H9 (cell line): ENCODE measurements around the gene PDHB. TPM values are rescaled to one million over a fixed set of nuclear protein-coding genes. Genes with fewer than 3 reads are reported as not detected.

ENCODE experiments used
- DNase-seq: peaks from one replicate; pipeline ENCODE4 v3.0.0-alpha.2; 2017
- H2AFZ ChIP-seq: one replicate; pipeline ENCODE4 v1.6.1; 2013; ENCODE audit warnings: mild to moderate bottlenecking, low read length, control low read depth, moderate library complexity
- H2AK5ac ChIP-seq: 2 replicates; pipeline ENCODE4 v1.6.1; 2013; ENCODE audit warnings: low read length, control low read depth, mixed read lengths; ENCODE audit not compliant: insufficient read length
- H2BK120ac ChIP-seq: one replicate; pipeline ENCODE4 v1.6.1; 2013; ENCODE audit warnings: low read depth, mild to moderate bottlenecking, low read length, control low read depth, inconsistent platforms; ENCODE audit not compliant: poor library complexity, severe bottlenecking
- H2BK12ac ChIP-seq: 2 replicates; pipeline ENCODE4 v1.6.1; 2013; ENCODE audit warnings: low read length, control low read depth, mixed read lengths, low read depth; ENCODE audit not compliant: insufficient read length
- H2BK15ac ChIP-seq: 2 replicates; pipeline ENCODE4 v1.6.1; 2013; ENCODE audit warnings: low read depth, low read length, control low read depth
- H2BK20ac ChIP-seq: one replicate; pipeline ENCODE4 v1.6.1; 2013; ENCODE audit warnings: low read depth, mild to moderate bottlenecking, low read length, control low read depth, inconsistent platforms; ENCODE audit not compliant: poor library complexity, severe bottlenecking
- H2BK5ac ChIP-seq: 2 replicates; pipeline ENCODE4 v1.6.1; 2013; ENCODE audit warnings: low read length, control low read depth, mixed read lengths; ENCODE audit not compliant: insufficient read length
- H3K14ac ChIP-seq: 2 replicates; pipeline ENCODE4 v1.6.1; 2013; ENCODE audit warnings: low read length, control low read depth; ENCODE audit not compliant: insufficient read depth
- H3K18ac ChIP-seq: 2 replicates; pipeline ENCODE4 v1.6.1; 2013; ENCODE audit warnings: low read depth, mild to moderate bottlenecking, mixed read lengths, low read length, control low read depth; ENCODE audit not compliant: insufficient read length
- H3K23ac ChIP-seq: 2 replicates; pipeline ENCODE4 v1.6.1; 2013; ENCODE audit warnings: low read length, control low read depth, mixed read lengths, low read depth; ENCODE audit not compliant: insufficient read length
- H3K23me2 ChIP-seq: 2 replicates; pipeline ENCODE4 v1.6.1; 2013; ENCODE audit warnings: low read depth, mild to moderate bottlenecking, mixed read lengths, low read length, control low read depth; ENCODE audit not compliant: insufficient read length, poor library complexity, severe bottlenecking
- H3K27ac ChIP-seq: 2 replicates; pipeline ENCODE4 v1.5.1; 2013; ENCODE audit warnings: low read length, control low read depth, mixed read lengths, low read depth; ENCODE audit not compliant: insufficient read length
- H3K27me3 ChIP-seq: 2 replicates; pipeline ENCODE4 v1.6.1; 2013; ENCODE audit warnings: low read length, control low read depth, inconsistent platforms; ENCODE audit not compliant: insufficient read depth
- H3K4ac ChIP-seq: 2 replicates; pipeline ENCODE4 v1.6.1; 2013; ENCODE audit warnings: low read depth, mild to moderate bottlenecking, control low read depth, inconsistent platforms, low read length, moderate library complexity
- H3K4me1 ChIP-seq: 2 replicates; pipeline ENCODE4 v1.6.1; 2013; ENCODE audit warnings: low read length, control low read depth, inconsistent platforms; ENCODE audit not compliant: insufficient read depth
- H3K4me2 ChIP-seq: 2 replicates; pipeline ENCODE4 v1.6.1; 2013; ENCODE audit warnings: low read length, control low read depth, mixed read lengths; ENCODE audit not compliant: insufficient read length, insufficient read depth
- H3K56ac ChIP-seq: 2 replicates; pipeline ENCODE4 v1.6.1; 2013; ENCODE audit warnings: low read depth, mild to moderate bottlenecking, mixed read lengths, low read length, control low read depth; ENCODE audit not compliant: insufficient read length
- H3K79me1 ChIP-seq: 2 replicates; pipeline ENCODE4 v1.6.1; 2013; ENCODE audit warnings: low read depth, mild to moderate bottlenecking, moderate library complexity, low read length, control low read depth, inconsistent platforms; ENCODE audit not compliant: insufficient read depth, poor library complexity, severe bottlenecking
- H3K79me2 ChIP-seq: 2 replicates; pipeline ENCODE4 v1.6.1; 2013; ENCODE audit warnings: low read length, control low read depth, inconsistent platforms; ENCODE audit not compliant: insufficient read depth
- H3K9ac ChIP-seq: 2 replicates; pipeline ENCODE4 v1.6.1; 2013; ENCODE audit warnings: low read length, control low read depth, mixed read lengths; ENCODE audit not compliant: insufficient read length; ENCODE audit errors: extremely low read depth
- H3K9me3 ChIP-seq: one replicate; pipeline ENCODE4 v1.6.1; 2013; ENCODE audit warnings: low read depth, low read length, inconsistent platforms; ENCODE audit not compliant: control insufficient read depth
- H3T11ph ChIP-seq: one replicate; pipeline ENCODE4 v1.6.1; 2013; ENCODE audit warnings: mild to moderate bottlenecking, low read length, control low read depth, inconsistent platforms
- H4K20me1 ChIP-seq: one replicate; pipeline ENCODE4 v1.6.1; 2013; ENCODE audit not compliant: control insufficient read depth, insufficient read length, insufficient read depth
- H4K5ac ChIP-seq: 2 replicates; pipeline ENCODE4 v1.6.1; 2013; ENCODE audit warnings: low read depth, mild to moderate bottlenecking, mixed read lengths, low read length, control low read depth; ENCODE audit not compliant: insufficient read length
- H4K8ac ChIP-seq: replicated peaks from 2 replicates; pipeline ENCODE4 v1.6.1; 2013; ENCODE audit warnings: low read length, control low read depth, mixed read lengths, low read depth; ENCODE audit not compliant: insufficient read length
- H4K91ac ChIP-seq: 2 replicates; pipeline ENCODE4 v1.6.1; 2013; ENCODE audit warnings: low read depth, mild to moderate bottlenecking, moderate library complexity, mixed read lengths, low read length, control low read depth; ENCODE audit not compliant: insufficient read length
- H3K27ac Mint-ChIP-seq, 3 experiments: 2 replicates in 2 of 3; 3 replicates in 1 of 3; pipeline ENCODE4 v1.8.0; 2020 to 2021; ENCODE audit warnings: mixed read lengths in 3 of 3, mild to moderate bottlenecking in 1 of 3, moderate library complexity in 1 of 3
- H3K27me3 Mint-ChIP-seq: 2 replicates; pipeline ENCODE4 v1.8.0; 2021; ENCODE audit warnings: low read depth, mild to moderate bottlenecking, moderate library complexity, mixed read lengths
- H3K36me3 Mint-ChIP-seq, 3 experiments: 2 replicates in 2 of 3; 3 replicates in 1 of 3; pipeline ENCODE4 v1.8.0; 2020 to 2021; ENCODE audit warnings: low read depth in 3 of 3, mixed read lengths in 3 of 3; ENCODE audit not compliant: insufficient read depth in 1 of 3
- H3K4me1 Mint-ChIP-seq, 2 experiments: 2 replicates each; pipeline ENCODE4 v1.8.0; 2020; ENCODE audit warnings: mixed read lengths in 2 of 2
- H3K4me3 Mint-ChIP-seq, 2 experiments: 2 replicates in 1 of 2; 3 replicates in 1 of 2; pipeline ENCODE4 v1.8.0; 2020 to 2021; ENCODE audit warnings: mild to moderate bottlenecking in 2 of 2, mixed read lengths in 2 of 2, moderate library complexity in 1 of 2
- H3K9me3 Mint-ChIP-seq, 2 experiments: 2 replicates in 1 of 2; 3 replicates in 1 of 2; pipeline ENCODE4 v1.8.0; 2020; ENCODE audit warnings: mild to moderate bottlenecking in 2 of 2, mixed read lengths in 2 of 2, moderate library complexity in 1 of 2
- CTCF ChIP-seq: fragments of 200-600 bp; sonication (generic); conservative IDR thresholded peaks from 3 replicates; pipeline ENCODE4 v1.8.0; 2021; ENCODE audit warnings: antibody characterized with exemption, mild to moderate bottlenecking
- WGBS: extraction: QIAGEN DNeasy Blood & Tissue Kit; methylation state at CpG from one replicate; pipeline ENCODE4 v1.1.7; 2013; ENCODE audit warnings: missing lambda C conversion rate, low lambda C conversion rate, mixed read lengths; ENCODE audit not compliant: insufficient read length; ENCODE audit errors: extremely low coverage; 5-methylcytosine and 5-hydroxymethylcytosine counted together
- total RNA-seq: library from RNA; stranded (reverse); gene quantifications from 2 replicates; pipeline ENCODE4 v1.2.1, GENCODE V29; 2021

PDHB gene
- total RNA-seq, 1 experiment from 2014 or later = 132 TPM

- H3K23ac ChIP-seq = no peak overlapping the region
- H3K14ac ChIP-seq = no peak overlapping the region
- peaks cover 16% of the 10 kb centered on the region; the same call in 1 of the 2 replicates for H3K4me1 ChIP-seq
- H3K4ac ChIP-seq = no peak overlapping the region
- no peak overlapping the region for H2BK12ac ChIP-seq
- H3K4me2 ChIP-seq = no peak overlapping the region
- Mint-ChIP-seq H3K4me1 (peaks cover 33 to 35% of the 10 kb centered on the region in 2 experiments), H3K27ac (no peak overlapping the region), H3K4me3 (no peak overlapping the region), H3K27me3 (no peaks in the 10 kb centered on the region), H3K36me3 (no peaks in the 10 kb centered on the region), H3K9me3 (no peaks in the 10 kb centered on the region)
- H3K56ac ChIP-seq = no peak overlapping the region
- H3K79me1 ChIP-seq = no peaks in the 10 kb centered on the region
- no peak overlapping the region for H3K9ac ChIP-seq
- H4K8ac ChIP-seq = no peak overlapping the region
- no peak overlapping the region for H2BK15ac ChIP-seq
- H3K27ac ChIP-seq = no peak overlapping the region
- TF ChIP-seq CTCF = no peak
- H2BK20ac ChIP-seq = no peak overlapping the region
- H2BK120ac ChIP-seq = no peak overlapping the region
- DNase-seq = no peak
- H2AFZ ChIP-seq = no peak overlapping the region
- H3K23me2 ChIP-seq = no peaks in the 10 kb centered on the region
- H3K18ac ChIP-seq = no peak overlapping the region
- H4K91ac ChIP-seq = no peak overlapping the region
- H3K79me2 ChIP-seq = no peaks in the 10 kb centered on the region
- H2AK5ac ChIP-seq = no peak overlapping the region
- no peaks in the 10 kb centered on the region for H4K20me1 ChIP-seq
- no peak overlapping the region for H4K5ac ChIP-seq
- H3K27me3 ChIP-seq = no peaks in the 10 kb centered on the region
- WGBS = no CpG with 5 or more reads among the region's 3 CpGs
- no peak overlapping the region for H2BK5ac ChIP-seq
- no peaks in the 10 kb centered on the region for H3K9me3 ChIP-seq
- no peak overlapping the region for H3T11ph ChIP-seq
Measured at GRCh38 chr3:58391156-58391865, 42.3 kb downstream of the PDHB start.
